ENCODE data around the gene GABRA5. TPM values are rescaled to one million over a fixed set of nuclear protein-coding genes. Genes with fewer than 3 reads are reported as not detected.

GABRA5 gene
- total RNA-seq, 1 experiment from 2014 or later: not detected

DNA sequence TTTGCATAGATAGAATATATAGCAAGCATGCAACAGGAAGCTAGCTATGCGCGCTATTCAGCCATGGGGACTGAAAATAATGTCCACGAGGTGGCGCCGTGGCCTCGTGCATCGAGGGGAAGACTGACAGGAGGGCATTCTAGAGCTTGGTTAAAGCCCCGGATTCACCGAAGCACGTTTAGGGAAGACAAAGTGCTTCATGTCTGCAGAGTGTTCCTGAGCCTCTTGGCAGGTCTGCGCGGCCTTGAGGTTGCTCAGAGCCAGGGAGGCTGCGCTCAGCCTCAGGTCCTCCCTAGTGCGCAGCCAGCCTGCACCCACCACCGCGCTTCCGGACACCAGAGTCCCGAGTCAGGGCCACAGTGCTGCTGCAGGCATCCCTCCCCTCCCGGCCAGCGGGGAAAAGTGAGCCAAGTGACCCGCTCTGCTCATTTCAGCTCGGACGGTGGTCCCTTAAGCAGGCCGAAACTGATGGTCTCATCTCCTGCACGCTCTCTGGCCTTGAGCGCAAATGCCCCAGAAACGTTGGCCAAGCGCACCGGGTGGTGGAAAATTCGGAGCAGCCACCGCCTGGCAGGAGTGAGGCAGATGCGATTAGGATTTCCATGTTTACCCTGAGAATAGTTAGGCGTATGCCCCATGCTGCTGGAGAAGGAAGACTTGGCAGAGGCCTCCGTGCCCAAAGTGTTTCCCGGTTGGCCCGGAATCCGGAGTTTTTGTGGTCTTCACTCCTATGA, 24.8 kb downstream of the GABRA5 start:
- intact Hi-C loops (cut with micrococcal nuclease; ENCODE audit: unreplicated experiment): no loop called here
- H3K9me3 Mint-ChIP-seq (ENCODE audit: low read depth, unreplicated experiment): peaks cover 10% of the 10 kb centered on the region
- no TSS peak for BruUV-seq (replicated peaks)
- no peak for TF ChIP-seq CTCF (IDR thresholded peaks at IDR 0.05; ENCODE audit: unreplicated experiment)
- DNase-seq: peak; percentile 4
- H3K27me3 Mint-ChIP-seq (ENCODE audit: unreplicated experiment): no peaks in the 10 kb centered on the region
- H3K4me1 Mint-ChIP-seq (ENCODE audit: low read depth, unreplicated experiment): no peaks in the 10 kb centered on the region
- H3K36me3 Mint-ChIP-seq (ENCODE audit: insufficient read depth, unreplicated experiment): no peaks in the 10 kb centered on the region
- CTCF ChIA-PET: no interaction called here
- H3K27ac Mint-ChIP-seq (ENCODE audit: unreplicated experiment): no peak overlapping the region
- no peak overlapping the region for H3K4me3 Mint-ChIP-seq (ENCODE audit: low read depth, unreplicated experiment)

DNA sequence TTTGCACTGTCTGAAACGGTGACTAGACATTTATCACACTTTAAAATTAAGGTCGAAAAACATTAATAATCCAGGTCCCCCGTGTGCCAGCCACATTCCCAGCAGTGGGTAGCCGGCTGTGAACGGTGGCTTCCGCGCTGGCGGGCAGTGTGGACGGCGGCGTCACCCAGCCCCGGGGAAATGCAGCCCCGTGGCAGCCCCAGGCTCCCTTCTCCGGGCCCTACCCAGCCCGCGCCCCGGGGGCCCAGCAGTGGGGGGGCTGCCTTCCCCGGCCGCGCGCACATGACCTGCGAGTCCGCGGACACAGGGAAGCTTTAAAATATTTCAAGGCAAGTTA, 25.3 kb downstream of the GABRA5 start:
- peaks cover 10% of the 10 kb centered on the region for H3K9me3 Mint-ChIP-seq (ENCODE audit: low read depth, unreplicated experiment)
- intact Hi-C loops (cut with micrococcal nuclease; ENCODE audit: unreplicated experiment): no loop called here
- no peaks in the 10 kb centered on the region for H3K27me3 Mint-ChIP-seq (ENCODE audit: unreplicated experiment)
- no peak for DNase-seq
- no TSS peak for BruUV-seq (replicated peaks)
- H3K27ac Mint-ChIP-seq (ENCODE audit: unreplicated experiment): no peak overlapping the region
- H3K4me1 Mint-ChIP-seq (ENCODE audit: low read depth, unreplicated experiment): no peaks in the 10 kb centered on the region
- CTCF ChIA-PET: no interaction called here
- H3K4me3 Mint-ChIP-seq (ENCODE audit: low read depth, unreplicated experiment): no peak overlapping the region
- H3K36me3 Mint-ChIP-seq (ENCODE audit: insufficient read depth, unreplicated experiment): no peaks in the 10 kb centered on the region
- TF ChIP-seq CTCF (IDR thresholded peaks at IDR 0.05; ENCODE audit: unreplicated experiment): no peak

DNA sequence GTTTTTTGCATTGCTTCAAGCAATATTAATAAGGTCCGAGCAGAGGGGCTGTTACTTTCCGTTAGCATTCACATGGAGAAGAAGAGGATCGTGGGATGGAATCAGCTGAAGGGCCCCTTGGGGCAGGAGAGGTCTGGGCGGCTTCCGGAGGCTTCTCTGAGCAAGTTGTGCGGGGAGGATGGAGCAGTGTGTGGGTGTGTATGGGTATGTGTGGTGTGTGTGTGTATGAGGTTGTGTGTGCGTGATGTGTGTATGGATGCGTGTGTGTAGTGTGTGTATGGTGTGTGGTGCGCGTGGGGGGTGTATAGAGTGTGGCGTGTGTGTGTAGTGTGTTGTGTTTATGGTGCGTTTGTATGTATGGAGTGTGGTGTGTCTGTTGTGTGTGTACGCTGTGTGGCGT, 25.8 kb downstream of the GABRA5 start:
- Mint-ChIP-seq H3K27ac (ENCODE audit: unreplicated experiment) (no peak overlapping the region), H3K9me3 (ENCODE audit: low read depth, unreplicated experiment) (peaks cover 10% of the 10 kb centered on the region), H3K4me1 (ENCODE audit: low read depth, unreplicated experiment) (no peaks in the 10 kb centered on the region), H3K36me3 (ENCODE audit: insufficient read depth, unreplicated experiment) (no peaks in the 10 kb centered on the region), H3K27me3 (ENCODE audit: unreplicated experiment) (no peaks in the 10 kb centered on the region), H3K4me3 (ENCODE audit: low read depth, unreplicated experiment) (no peak overlapping the region)
- CTCF ChIA-PET: no interaction called here
- BruUV-seq (replicated peaks): no TSS peak
- DNase-seq: no peak
- intact Hi-C loops (cut with micrococcal nuclease; ENCODE audit: unreplicated experiment): no loop called here
- no peak for TF ChIP-seq CTCF (IDR thresholded peaks at IDR 0.05; ENCODE audit: unreplicated experiment)

- no peak overlapping the region for H3K4me3 Mint-ChIP-seq (ENCODE audit: low read depth, unreplicated experiment)
- H3K9me3 Mint-ChIP-seq (ENCODE audit: low read depth, unreplicated experiment): peaks cover 10% of the 10 kb centered on the region
- H3K27me3 Mint-ChIP-seq (ENCODE audit: unreplicated experiment): no peaks in the 10 kb centered on the region
- CTCF ChIA-PET: no interaction called here
- no peak for DNase-seq
- BruUV-seq (replicated peaks): no TSS peak
- no peaks in the 10 kb centered on the region for H3K36me3 Mint-ChIP-seq (ENCODE audit: insufficient read depth, unreplicated experiment)
- no peak for TF ChIP-seq CTCF (IDR thresholded peaks at IDR 0.05; ENCODE audit: unreplicated experiment)
- no peak overlapping the region for H3K27ac Mint-ChIP-seq (ENCODE audit: unreplicated experiment)
- no peaks in the 10 kb centered on the region for H3K4me1 Mint-ChIP-seq (ENCODE audit: low read depth, unreplicated experiment)
- intact Hi-C loops (cut with micrococcal nuclease; ENCODE audit: unreplicated experiment): no loop called here
These were observed 26.6 kb downstream of the GABRA5 start for GRCh38 chr15:26893351-26894065.

Measured in Calu3 (cell line).